H1 (cell line): ENCODE data around the gene NTS. TPM values are rescaled to one million over a fixed set of nuclear protein-coding genes. Genes with fewer than 3 reads are reported as not detected.

Experiments used
- CTCF ChIA-PET: fragments of 300-600 bp; sonication (Branson Sonifier 250); formaldehyde crosslinking; loops from one replicate; lab custom pipeline; 2021; ENCODE audit not compliant: partially characterized antibody; lab: Charles Lee
- POLR2A ChIA-PET: fragments of 300-600 bp; sonication (Branson Sonifier 250); formaldehyde crosslinking; loops from one replicate; lab custom pipeline; 2021; ENCODE audit warnings: inconsistent platforms; ENCODE audit not compliant: partially characterized antibody; lab: Charles Lee
- DNase-seq, 2 experiments: peaks; one replicate each; pipeline versions ENCODE4 v3.0.0 to v3.0.0-alpha.2; 2010 to 2022; ENCODE audit warnings: low spot score in 2 of 2, low read depth in 1 of 2, mixed read lengths in 1 of 2
- FAIRE-seq: peaks from 2 replicates; lab custom pipeline; 2011; peaks lifted over from hg19 to GRCh38; lab: Jason Lieb, UNC
- H2AFZ ChIP-seq: 2 replicates; pipeline ENCODE4 v1.8.1; 2012; ENCODE audit warnings: low read length, inconsistent platforms
- H2AK5ac ChIP-seq: 2 replicates; pipeline ENCODE4 v1.6.1; 2013; ENCODE audit warnings: low read depth, low read length
- H2BK120ac ChIP-seq: replicated peaks from 2 replicates; pipeline ENCODE3; 2013; ENCODE audit warnings: low read depth, low read length, inconsistent platforms
- H2BK12ac ChIP-seq: 2 replicates; pipeline ENCODE4 v1.6.1; 2013; ENCODE audit warnings: low read depth, low read length
- H2BK15ac ChIP-seq: 2 replicates; pipeline ENCODE4 v1.6.1; 2013; ENCODE audit warnings: low read length
- H2BK20ac ChIP-seq: 2 replicates; pipeline ENCODE4 v1.6.1; 2013; ENCODE audit warnings: low read length
- H2BK5ac ChIP-seq: 2 replicates; pipeline ENCODE4 v1.6.1; 2013; ENCODE audit warnings: low read depth, low read length
- H3K14ac ChIP-seq: 2 replicates; pipeline ENCODE4 v1.6.1; 2013; ENCODE audit warnings: inconsistent platforms; ENCODE audit not compliant: insufficient read length
- H3K18ac ChIP-seq: 2 replicates; pipeline ENCODE4 v1.6.1; 2013; ENCODE audit warnings: low read length; ENCODE audit errors: extremely low read depth
- H3K23ac ChIP-seq: 2 replicates; pipeline ENCODE4 v1.6.1; 2013; ENCODE audit warnings: inconsistent platforms; ENCODE audit not compliant: insufficient read length
- H3K23me2 ChIP-seq: 2 replicates; pipeline ENCODE4 v1.6.1; 2013; ENCODE audit warnings: low read depth, low read length
- H3K27ac ChIP-seq: 2 replicates; pipeline ENCODE4 v1.6.1; 2011; ENCODE audit warnings: low read depth, low read length, inconsistent platforms
- H3K27me3 ChIP-seq, 4 experiments: replicated peaks in 1 of 4; 1 replicate in 1 of 4; 2 replicates in 3 of 4; pipeline versions ENCODE4 v1.6.1 to v1.8.1; 2011 to 2013; ENCODE audit warnings: low read length in 3 of 4, mild to moderate bottlenecking in 3 of 4, inconsistent platforms in 2 of 4, mixed read lengths in 2 of 4, moderate library complexity in 1 of 4; ENCODE audit not compliant: control insufficient read depth in 3 of 4, insufficient read depth in 3 of 4; ENCODE audit errors: extremely low read depth in 1 of 4
- H3K36me3 ChIP-seq, 4 experiments: 2 replicates each; pipeline versions ENCODE4 v1.6.1 to v1.8.1; 2011 to 2013; ENCODE audit warnings: mild to moderate bottlenecking in 4 of 4, low read length in 3 of 4, moderate library complexity in 2 of 4, control low read depth in 1 of 4, inconsistent platforms in 1 of 4; ENCODE audit not compliant: insufficient read depth in 4 of 4, control insufficient read depth in 2 of 4
- H3K4ac ChIP-seq: replicated peaks from 2 replicates; pipeline ENCODE3; 2013; ENCODE audit warnings: low read length, low read depth, mixed read lengths, inconsistent platforms; ENCODE audit not compliant: insufficient read length
- H3K4me1 ChIP-seq, 4 experiments: replicated peaks in 1 of 4; 1 replicate in 1 of 4; 2 replicates in 3 of 4; pipeline versions ENCODE4 v1.6.1 to v1.8.1; 2011 to 2013; ENCODE audit warnings: low read length in 3 of 4, inconsistent platforms in 2 of 4, mixed read lengths in 1 of 4; ENCODE audit not compliant: insufficient read depth in 4 of 4, control insufficient read depth in 3 of 4
- H3K4me2 ChIP-seq, 2 experiments: 2 replicates each; pipeline versions ENCODE4 v1.6.1 to v1.8.1; 2011 to 2013; ENCODE audit warnings: low read depth in 2 of 2, low read length in 2 of 2, control low read depth in 1 of 2, inconsistent platforms in 1 of 2, mild to moderate bottlenecking in 1 of 2; ENCODE audit not compliant: insufficient read depth in 1 of 2
- H3K4me3 ChIP-seq, 4 experiments: fragments of 200-600, 300-600 bp in 1 of 4; sonication (generic), shearing (Covaris generic), sonication (Bioruptor Twin) in 1 of 4; 2 replicates each; pipeline versions ENCODE4 v1.5.1 to v1.8.1; 2011 to 2016; ENCODE audit warnings: low read length in 4 of 4, low read depth in 3 of 4, control low read depth in 2 of 4, inconsistent platforms in 2 of 4, mild to moderate bottlenecking in 2 of 4, mixed read lengths in 1 of 4, moderate library complexity in 1 of 4; ENCODE audit not compliant: insufficient read depth in 2 of 4; ENCODE audit errors: extremely low read depth in 1 of 4
- H3K56ac ChIP-seq: replicated peaks from 2 replicates; pipeline ENCODE3; 2013; ENCODE audit warnings: low read depth, mild to moderate bottlenecking, mixed read lengths, low read length, inconsistent platforms; ENCODE audit not compliant: insufficient read length
- H3K79me1 ChIP-seq: 2 replicates; pipeline ENCODE4 v1.6.1; 2013; ENCODE audit warnings: low read depth, low read length, control low read depth
- H3K79me2 ChIP-seq, 2 experiments: 2 replicates each; pipeline versions ENCODE4 v1.6.1 to v1.8.1; 2012 to 2013; ENCODE audit warnings: low read length in 2 of 2, mild to moderate bottlenecking in 2 of 2, inconsistent platforms in 1 of 2; ENCODE audit not compliant: insufficient read depth in 2 of 2, control insufficient read depth in 1 of 2
- H3K9ac ChIP-seq, 4 experiments: replicated peaks in 1 of 4; 1 replicate in 1 of 4; 2 replicates in 3 of 4; pipeline versions ENCODE4 v1.6.1 to v1.8.1; 2011 to 2013; ENCODE audit warnings: low read depth in 3 of 4, low read length in 3 of 4, control low read depth in 2 of 4, mild to moderate bottlenecking in 2 of 4, moderate library complexity in 2 of 4, inconsistent platforms in 1 of 4; ENCODE audit errors: extremely low read depth in 1 of 4
- H3K9me3 ChIP-seq, 2 experiments: 2 replicates each; pipeline versions ENCODE4 v1.6.1 to v1.8.1; 2012 to 2013; ENCODE audit warnings: mild to moderate bottlenecking in 2 of 2, moderate library complexity in 2 of 2, control low read depth in 1 of 2, inconsistent platforms in 1 of 2, low read depth in 1 of 2, low read length in 1 of 2, mixed read lengths in 1 of 2; ENCODE audit not compliant: insufficient read depth in 2 of 2
- H4K20me1 ChIP-seq, 2 experiments: replicated peaks in 1 of 2; 2 replicates each; pipeline versions ENCODE3 to v1.8.1; 2011 to 2013; ENCODE audit warnings: inconsistent platforms in 2 of 2, low read length in 2 of 2, mild to moderate bottlenecking in 1 of 2; ENCODE audit not compliant: insufficient read depth in 2 of 2, control insufficient read depth in 1 of 2
- H4K5ac ChIP-seq: 2 replicates; pipeline ENCODE4 v1.6.1; 2013; ENCODE audit warnings: low read length, low read depth, mixed read lengths, inconsistent platforms; ENCODE audit not compliant: insufficient read length
- H4K8ac ChIP-seq: 2 replicates; pipeline ENCODE4 v1.8.0; 2013; ENCODE audit warnings: mild to moderate bottlenecking, moderate library complexity, low read length, inconsistent platforms; ENCODE audit not compliant: insufficient read depth; ENCODE audit errors: extremely low read depth
- H4K91ac ChIP-seq: replicated peaks from 2 replicates; pipeline ENCODE3; 2013; ENCODE audit warnings: low read length, mixed read lengths, inconsistent platforms; ENCODE audit not compliant: insufficient read length
- RBBP5 ChIP-seq: IDR thresholded peaks from 2 replicates; pipeline ENCODE4 v1.7.1; 2012; ENCODE audit warnings: low read depth, mild to moderate bottlenecking, inconsistent platforms, low read length, moderate library complexity, borderline replicate concordance
- SAP30 ChIP-seq: fragments of 300-600 bp; sonication (generic); IDR thresholded peaks from 2 replicates; pipeline ENCODE4 v1.7.1; 2012; ENCODE audit warnings: low read length, moderate library complexity, mild to moderate bottlenecking, inconsistent platforms; ENCODE audit not compliant: insufficient read depth, insufficient replicate concordance
- polyA plus RNA-seq, 7 experiments: library from polyadenylated mRNA; depleted of rRNA in 3 of 7; stranded (reverse) in 5 of 7; unstranded in 2 of 7; fragments of >200 nt in 5 of 7; fragments of 200-250 nt in 2 of 7; gene quantifications; 1 replicate in 5 of 7; 2 replicates in 1 of 7; 4 replicates in 1 of 7; pipeline versions ENCODE4 v1.2.1 to v1.2.3, GENCODE V29; 2011 to 2013; ENCODE audit warnings: missing spikeins in 2 of 7, mixed read lengths in 2 of 7
- total RNA-seq: library from RNA; stranded (reverse); fragmentation: NEBNext Ultra II Directional; extraction: Animal tissue kit (Norgen Biotek cat#: 25700); gene quantifications from 2 replicates; pipeline ENCODE4 v1.2.1, GENCODE V29; 2021

NTS gene
- total and polyA plus RNA-seq, 2 of the 8 experiments (the other 6 are each of a cell fraction or from before 2014, with no cell fraction given) = 17.0 to 36.6 TPM

GRCh38 chr12:85825746-85826145 lies 48.3 kb upstream of the NTS start:
- H2BK20ac ChIP-seq = no peak overlapping the region
- H3K56ac ChIP-seq = no peak overlapping the region
- no peak overlapping the region for H4K8ac ChIP-seq
- H3K4me3 ChIP-seq = no peak overlapping the region
- no peak overlapping the region for H3K4me2 ChIP-seq
- H3K27me3 ChIP-seq = no peaks in the 10 kb centered on the region
- no peak overlapping the region for H3K14ac ChIP-seq
- ChIA-PET POLR2A (no interaction called here), CTCF (no interaction called here)
- no peaks in the 10 kb centered on the region; a peak in 1 of 7 replicates for H3K4me1 ChIP-seq
- H2BK5ac ChIP-seq = no peak overlapping the region
- no peak overlapping the region for H3K18ac ChIP-seq
- H3K79me1 ChIP-seq = no peaks in the 10 kb centered on the region
- no peak overlapping the region for H2AK5ac ChIP-seq
- H4K20me1 ChIP-seq = no peaks in the 10 kb centered on the region
- no peaks in the 10 kb centered on the region for H3K36me3 ChIP-seq
- no peak overlapping the region for H3K4ac ChIP-seq
- no peaks in the 10 kb centered on the region for H3K23me2 ChIP-seq
- DNase-seq (no peak), FAIRE-seq (no peak)
- no peak overlapping the region for H4K91ac ChIP-seq
- TF ChIP-seq SAP30 = no peak
- no peak for TF ChIP-seq RBBP5
- no peaks in the 10 kb centered on the region for H3K9me3 ChIP-seq
- H2BK120ac ChIP-seq = no peak overlapping the region
- no peak overlapping the region for H4K5ac ChIP-seq
- H3K27ac ChIP-seq = no peak overlapping the region
- H2BK12ac ChIP-seq = no peak overlapping the region
- H2AFZ ChIP-seq = no peak overlapping the region
- H3K23ac ChIP-seq = no peak overlapping the region
- H3K79me2 ChIP-seq = no peaks in the 10 kb centered on the region
- no peak overlapping the region for H3K9ac ChIP-seq
- H2BK15ac ChIP-seq = no peak overlapping the region
